GM21528 (cell line): Measurements from ENCODE around the gene FOXP1.

ENCODE experiments used
- ATAC-seq: cut with Tn5 transposase; IDR thresholded peaks from one replicate; pipeline ENCODE4 v1.9.1; 2021; ENCODE audit warnings: mild to moderate bottlenecking, moderate library complexity; ENCODE audit not compliant: unreplicated experiment, low FRiP score

Gene FOXP1

GRCh38 chr3:71317749-71318457 lies 265.6 kb downstream of the FOXP1 start:
- no peak for ATAC-seq

- ATAC-seq: no peak
Measured at GRCh38 chr3:71317140-71317539, 266.4 kb downstream of the FOXP1 start.

- ATAC-seq: no peak
Measured at GRCh38 chr3:71316066-71316777, 267.3 kb downstream of the FOXP1 start.

- no peak for ATAC-seq
Measured at GRCh38 chr3:71315431-71315830, 268.1 kb downstream of the FOXP1 start.

GRCh38 chr3:71313844-71314243 lies 269.7 kb downstream of the FOXP1 start:
- ATAC-seq: no peak

- ATAC-seq: no peak
Measured at GRCh38 chr3:71312461-71312860, 271.1 kb downstream of the FOXP1 start.

GRCh38 chr3:71311661-71312046 lies 271.9 kb downstream of the FOXP1 start:
- no peak for ATAC-seq

- no peak for ATAC-seq
Measured at GRCh38 chr3:71310980-71311660, 272.4 kb downstream of the FOXP1 start.

- ATAC-seq: no peak
Measured at GRCh38 chr3:71310359-71310979, 273.1 kb downstream of the FOXP1 start.

- no peak for ATAC-seq
Measured at GRCh38 chr3:71309886-71310285, 273.6 kb downstream of the FOXP1 start.

- no peak for ATAC-seq
Measured at GRCh38 chr3:71309342-71309741, 274.2 kb downstream of the FOXP1 start.

- no peak for ATAC-seq
Measured at GRCh38 chr3:71308836-71309235, 274.7 kb downstream of the FOXP1 start.

GRCh38 chr3:71307991-71308697 lies 275.4 kb downstream of the FOXP1 start:
- ATAC-seq: no peak

- ATAC-seq: no peak
Measured at GRCh38 chr3:71305231-71306206, 278.0 kb downstream of the FOXP1 start.

GRCh38 chr3:71304684-71305083 lies 278.8 kb downstream of the FOXP1 start:
- ATAC-seq: no peak

- ATAC-seq: no peak
Measured at GRCh38 chr3:71304247-71304646, 279.3 kb downstream of the FOXP1 start.

GRCh38 chr3:71303627-71304200 lies 279.8 kb downstream of the FOXP1 start:
- ATAC-seq: no peak

GRCh38 chr3:71302604-71303003 lies 280.9 kb downstream of the FOXP1 start:
- ATAC-seq: no peak

GRCh38 chr3:71300951-71301393 lies 282.6 kb downstream of the FOXP1 start:
- no peak for ATAC-seq
